Spleen (tissue), 3 donors: ENCODE data around the gene VSIG8.

Source experiments
- POLR2A ChIP-seq, 3 donors: fragments of 450-650 bp; IDR thresholded peaks; one replicate each; pipeline ENCODE4 v1.5.1; 2017; ENCODE audit warnings: antibody characterized with exemption in 3 of 3, mild to moderate bottlenecking in 1 of 3
- POLR2AphosphoS5 ChIP-seq, 3 donors: sonication (generic); formaldehyde crosslinking; IDR thresholded peaks; one replicate each; pipeline ENCODE4 v1.5.1; 2017; ENCODE audit warnings: antibody characterized with exemption in 3 of 3

GRCh38 chr1:159883134-159883533 lies 20.7 kb upstream of the VSIG8 start:
- TF ChIP-seq POLR2A (IDR thresholded peaks at IDR 0.05), result no peak
- TF ChIP-seq POLR2AphosphoS5 (IDR thresholded peaks at IDR 0.05), result no peak
